K562 (cell line): ENCODE measurements around the gene HMGCLL1. TPM values are rescaled to one million over a fixed set of nuclear protein-coding genes. Genes with fewer than 3 reads are reported as not detected.
A peak's percentile ranks its signal among the peaks of the same experiment; 100 is the strongest.

Source experiments
- ATAC-seq: fragments of 200-7000 bp; cut with Tn5 transposase; 3 replicates; pipeline ENCODE4 v1.9.1; 2020; ENCODE audit warnings: moderate library complexity
- Bru-seq: library from RNA; stranded (reverse); fragments of 400-500 nt; gene quantifications from one replicate; lab custom pipeline; 2021; lab: Mats Ljungman, UMichigan
- BruChase-seq, 2 experiments: library from RNA; stranded (reverse); fragments of 400-500 nt; gene quantifications; one replicate each; lab custom pipeline; 2021; lab: Mats Ljungman, UMichigan
- BruUV-seq: library from RNA; stranded (reverse); fragments of 400-500 nt; replicated peaks from 2 replicates; lab custom pipeline; 2021; lab: Mats Ljungman, UMichigan
- CTCF ChIA-PET: fragments of 300-600 bp; formaldehyde crosslinking; extraction: SDS; loops from one replicate; lab custom pipeline; 2021; ENCODE audit warnings: low intra/inter-chr PET ratio; lab: Yijun Ruan, JAX
- POLR2A ChIA-PET: fragments of 300-600, 350-650 bp; sonication (Branson Sonifier 250); formaldehyde crosslinking; extraction: SDS; loops from one replicate; lab custom pipeline; 2021; ENCODE audit warnings: antibody characterized with exemption, inconsistent platforms; lab: Yijun Ruan, JAX
- DNase-seq, 4 experiments: peaks; one replicate each; pipeline versions ENCODE4 v3.0.0 to v3.0.0-alpha.2; 2011 to 2018; ENCODE audit warnings: low spot score in 3 of 4, mixed read lengths in 3 of 4; ENCODE audit errors: extremely low read depth in 1 of 4
- FAIRE-seq: peaks from 2 replicates; lab custom pipeline; 2011; peaks lifted over from hg19 to GRCh38; lab: Jason Lieb, UNC
- H2AFZ ChIP-seq: 2 replicates; pipeline ENCODE4 v1.6.0; 2011; ENCODE audit warnings: low read depth, low read length, control low read depth, inconsistent platforms
- H3K27ac ChIP-seq: fragments of 200-600 bp; 3 replicates; pipeline ENCODE4 v1.8.0; 2011; ENCODE audit warnings: low read depth, mild to moderate bottlenecking, control low read depth, inconsistent platforms, low read length, moderate library complexity, mixed read lengths; ENCODE audit errors: extremely low read depth
- H3K27me3 ChIP-seq, 2 experiments: fragments of 300-600 bp in 1 of 2; 2 replicates in 1 of 2; 3 replicates in 1 of 2; pipeline versions ENCODE4 v1.6.0 to v1.8.0; 2011; ENCODE audit warnings: inconsistent platforms in 2 of 2, low read length in 2 of 2, mild to moderate bottlenecking in 1 of 2, mixed read lengths in 1 of 2, moderate library complexity in 1 of 2; ENCODE audit not compliant: control insufficient read depth in 2 of 2, insufficient read depth in 2 of 2
- H3K36me3 ChIP-seq: fragments of 300-600 bp; 3 replicates; pipeline ENCODE4 v1.8.0; 2011; ENCODE audit warnings: mild to moderate bottlenecking, low read length, inconsistent platforms; ENCODE audit not compliant: control insufficient read depth, insufficient read depth
- H3K4me1 ChIP-seq, 2 experiments: fragments of 200-600 bp in 1 of 2; replicated peaks in 1 of 2; 2 replicates in 1 of 2; 3 replicates in 1 of 2; pipeline versions ENCODE4 v1.5.1 to v1.8.0; 2011; ENCODE audit warnings: inconsistent platforms in 2 of 2, low read length in 2 of 2, mild to moderate bottlenecking in 1 of 2, mixed read lengths in 1 of 2, moderate library complexity in 1 of 2; ENCODE audit not compliant: control insufficient read depth in 2 of 2, insufficient read depth in 2 of 2
- H3K4me2 ChIP-seq: 2 replicates; pipeline ENCODE4 v1.6.1; 2011; ENCODE audit warnings: low read length, control low read depth, inconsistent platforms, mixed read lengths; ENCODE audit not compliant: insufficient read depth
- H3K4me3 ChIP-seq: fragments of 200-600 bp; sonication (generic), shearing (Covaris generic); 2 replicates; pipeline ENCODE4 v1.5.1; 2016; ENCODE audit warnings: control low read depth, inconsistent platforms
- H3K79me2 ChIP-seq: fragments of 200-600 bp; 3 replicates; pipeline ENCODE4 v1.8.0; 2011; ENCODE audit warnings: low read length, inconsistent platforms; ENCODE audit not compliant: control insufficient read depth, insufficient read depth
- H3K9ac ChIP-seq, 2 experiments: 2 replicates each; pipeline versions ENCODE4 v1.6.0 to v1.6.1; 2011; ENCODE audit warnings: low read depth in 2 of 2, low read length in 2 of 2, control low read depth in 1 of 2, inconsistent platforms in 1 of 2, mild to moderate bottlenecking in 1 of 2, mixed read lengths in 1 of 2; ENCODE audit not compliant: insufficient read depth in 1 of 2
- H3K9me1 ChIP-seq: one replicate; pipeline ENCODE4 v1.6.0; 2011; ENCODE audit warnings: inconsistent platforms, mild to moderate bottlenecking, low read length, moderate library complexity; ENCODE audit not compliant: control insufficient read depth, insufficient read depth
- H3K9me3 ChIP-seq: replicated peaks from 2 replicates; pipeline ENCODE4 v1.5.1; 2011; ENCODE audit warnings: low read depth, low read length, inconsistent platforms; ENCODE audit not compliant: control insufficient read depth, insufficient read depth
- H4K20me1 ChIP-seq: replicated peaks from 2 replicates; pipeline ENCODE4 v1.6.1; 2011; ENCODE audit warnings: low read length, inconsistent platforms, mixed read lengths; ENCODE audit not compliant: control insufficient read depth, insufficient read depth
- BRD4 ChIP-seq: fragments of 200-600 bp; sonication (generic); IDR thresholded peaks from 2 replicates; pipeline ENCODE4 v1.6.1; 2017; ENCODE audit warnings: inconsistent platforms
- HEY1 ChIP-seq: fragments of 250-450 bp; sonication (Bioruptor Pico); IDR thresholded peaks from 2 replicates; pipeline ENCODE4 v1.5.0; 2020; ENCODE audit warnings: mild to moderate bottlenecking, moderate library complexity, borderline replicate concordance
- ILK ChIP-seq: fragments of 450-650 bp; IDR thresholded peaks from 2 replicates; pipeline ENCODE4 v1.6.1; 2016; ENCODE audit warnings: missing genetic modification characterization, low read depth, mild to moderate bottlenecking, missing compliant biosample characterization, moderate library complexity, borderline replicate concordance
- JUND ChIP-seq, 2 experiments: IDR thresholded peaks; 2 replicates in 1 of 2; 3 replicates in 1 of 2; pipeline ENCODE4 v1.6.1; 2011; ENCODE audit warnings: borderline replicate concordance in 2 of 2, low read depth in 2 of 2, low read length in 2 of 2, improper control_type of control experiment in 1 of 2, missing biosample characterization in 1 of 2, missing genetic modification characterization in 1 of 2, missing genetic modification reagents in 1 of 2
- NFRKB ChIP-seq: fragments of 450-650 bp; IDR thresholded peaks from 2 replicates; pipeline ENCODE4 v1.6.1; 2016; ENCODE audit warnings: low read depth
- NR2C2 ChIP-seq, 2 experiments: fragments of 200-800 bp in 1 of 2; sonication (Bioruptor generic) in 1 of 2; sonication (generic) in 1 of 2; formaldehyde crosslinking in 1 of 2; IDR thresholded peaks; 2 replicates each; pipeline versions ENCODE4 v1.6.1 to v1.8.0; 2016 to 2022; ENCODE audit warnings: mild to moderate bottlenecking in 1 of 2, missing compliant biosample characterization in 1 of 2, missing genetic modification characterization in 1 of 2, missing genetic modification reagents in 1 of 2
- PHF8 ChIP-seq: fragments of 200-600 bp; sonication (generic); IDR thresholded peaks from 2 replicates; pipeline ENCODE4 v1.6.1; 2012; ENCODE audit warnings: mixed run types, mild to moderate bottlenecking, inconsistent platforms, low read length, moderate library complexity, borderline replicate concordance
- POLR2AphosphoS2 ChIP-seq: IDR thresholded peaks from 2 replicates; pipeline ENCODE4 v1.6.1; 2012; ENCODE audit warnings: low read length, improper control_type of control experiment
- SIN3A ChIP-seq, 2 experiments: fragments of 150-350 bp in 1 of 2; IDR thresholded peaks; 2 replicates each; pipeline ENCODE4 v1.6.1; 2011 to 2016; ENCODE audit warnings: borderline replicate concordance in 2 of 2, low read depth in 2 of 2, low read length in 2 of 2, mild to moderate bottlenecking in 2 of 2, moderate library complexity in 2 of 2; ENCODE audit not compliant: control insufficient read depth in 1 of 2
- TAF7 ChIP-seq: fragments of 450-650 bp; IDR thresholded peaks from 2 replicates; pipeline ENCODE4 v1.6.1; 2016; ENCODE audit warnings: missing genetic modification characterization, missing compliant biosample characterization
- TSC22D4 ChIP-seq: fragments of 450-650 bp; IDR thresholded peaks from 2 replicates; pipeline ENCODE4 v1.6.1; 2016; ENCODE audit warnings: missing genetic modification characterization, missing biosample characterization, control low read depth
- ZBTB8A ChIP-seq: fragments of 450-650 bp; IDR thresholded peaks from 2 replicates; pipeline ENCODE4 v1.6.1; 2018; ENCODE audit warnings: mild to moderate bottlenecking, moderate library complexity; ENCODE audit not compliant: partially characterized antibody
- WGBS: fragments of 100-300 bp; shearing (Covaris generic); methylation state at CpG from one replicate; pipeline ENCODE4 v1.1.6; 2016; ENCODE audit warnings: low coverage, mixed read lengths; ENCODE audit not compliant: insufficient coverage; ENCODE audit errors: missing lambda C conversion rate; 5-methylcytosine and 5-hydroxymethylcytosine counted together
- in situ Hi-C: fragments of 300-500 bp; cut with MboI; formaldehyde crosslinking; loops from 4 replicates; pipeline ENCODE4 v1.15.0; 2018; ENCODE audit warnings: inconsistent platforms, mixed read lengths
- intact Hi-C: fragments of 100-400 bp; cut with micrococcal nuclease; formaldehyde crosslinking; loops from 2 replicates; pipeline ENCODE4 v1.14.2; 2022
- long read RNA-seq, 3 experiments: library from polyadenylated mRNA in 2 of 3; library from RNA in 1 of 3; unstranded in 2 of 3; stranded (forward) in 1 of 3; transcript quantifications; one replicate each; pipeline ENCODE4 v2.0.0, GENCODE V29; 2019 to 2022
- polyA minus RNA-seq, 3 experiments: library from RNA; depleted of rRNA, polyadenylated mRNA; stranded (reverse); fragments of >200 nt; gene quantifications; 2 replicates each; pipeline ENCODE4 v1.2.3, GENCODE V29; 2011
- polyA plus RNA-seq, 8 experiments: library from polyadenylated mRNA; depleted of rRNA in 4 of 8; stranded (reverse) in 5 of 8; unstranded in 3 of 8; fragments of >200 nt; fragmentation: Nextera tagmentation in 2 of 8; fragmentation: Illumina TruSeq in 1 of 8; extraction: Ambion mirVana in 2 of 8; extraction: Trizol in 1 of 8; gene quantifications; 2 replicates each; pipeline versions ENCODE4 v1.2.1 to v1.2.3, GENCODE V29; 2011 to 2014; ENCODE audit warnings: inconsistent platforms in 1 of 8, missing spikeins in 1 of 8
- total RNA-seq, 7 experiments: library from RNA; depleted of rRNA in 6 of 7; stranded (reverse); fragments of >200 nt in 6 of 7; fragmentation: Illumina TruSeq in 2 of 7; extraction: Trizol in 2 of 7; gene quantifications; 2 replicates each; pipeline versions ENCODE4 v1.2.1 to v1.2.3, GENCODE V29; 2011 to 2021; ENCODE audit warnings: low replicate concordance in 1 of 7
- TF ChIP-seq, protein P1 (sequence below): conservative IDR thresholded peaks from 2 replicates; pipeline ENCODE4 v1.6.1; 2011; ENCODE audit warnings: low read depth, mild to moderate bottlenecking, low read length; ENCODE audit not compliant: control insufficient read depth
- TF ChIP-seq, protein P2 (sequence below): fragments of 450-650 bp; IDR thresholded peaks from 2 replicates; pipeline ENCODE4 v1.6.1; 2014; ENCODE audit warnings: low read depth, mild to moderate bottlenecking, moderate library complexity, borderline replicate concordance

HMGCLL1 gene
- not detected in 2 replicates for total RNA-seq (2011; cell fraction: chromatin; rRNA removed; ENCODE audit: low replicate concordance)
- total RNA-seq (2011; cell fraction: nucleolus; rRNA removed), result not detected in 2 replicates
- not detected in 2 replicates for total RNA-seq (2011; cell fraction: nucleoplasm; rRNA removed)
- total RNA-seq (2014; rRNA removed) (not detected in 2 replicates), total RNA-seq (2014; rRNA removed; fragmentation: Illumina TruSeq; extraction: Trizol) (not detected in 2 replicates), total RNA-seq (2015; rRNA removed; fragmentation: Illumina TruSeq; extraction: Trizol) (not detected in 2 replicates), total RNA-seq (2021) (not detected in 2 replicates), polyA plus RNA-seq (2011; rRNA removed) (not detected in 2 replicates), polyA plus RNA-seq (2014; fragmentation: Illumina TruSeq; extraction: Trizol) (not detected in 2 replicates), polyA plus RNA-seq (2014; fragmentation: Nextera tagmentation; extraction: Ambion mirVana) (not detected), polyA plus RNA-seq (2014; rRNA removed) (not detected in 2 replicates), polyA minus RNA-seq (2011; rRNA and poly(A)+ RNA removed) (not detected in 2 replicates), Bru-seq, nascent RNA (not detected), BruChase-seq, experiment 1, labeled RNA remaining after a 2-hour chase (not detected), BruChase-seq, experiment 2, labeled RNA remaining after a 6-hour chase (percentile 1 among the genes with signal in this experiment)
- not detected in 2 replicates for polyA plus RNA-seq (2011; cell fraction: cytosol; rRNA removed)
- not detected in 2 replicates for polyA plus RNA-seq (2011; cell fraction: nucleus; rRNA removed)
- polyA plus RNA-seq (2012), result not detected in 2 replicates
- not detected in 2 replicates for polyA minus RNA-seq (2011; cell fraction: cytosol; rRNA and poly(A)+ RNA removed)
- polyA minus RNA-seq (2011; cell fraction: nucleus; rRNA and poly(A)+ RNA removed), result not detected in 2 replicates
- long read RNA-seq, experiment 1, partial matches to known transcripts, result 0 of 1 reads
- long read RNA-seq, experiment 1, other reads (novel, unspliced or antisense), result 1 of 1 reads
- long read RNA-seq, experiment 2, result 0 reads
- long read RNA-seq, experiment 3, result 0 reads

DNA sequence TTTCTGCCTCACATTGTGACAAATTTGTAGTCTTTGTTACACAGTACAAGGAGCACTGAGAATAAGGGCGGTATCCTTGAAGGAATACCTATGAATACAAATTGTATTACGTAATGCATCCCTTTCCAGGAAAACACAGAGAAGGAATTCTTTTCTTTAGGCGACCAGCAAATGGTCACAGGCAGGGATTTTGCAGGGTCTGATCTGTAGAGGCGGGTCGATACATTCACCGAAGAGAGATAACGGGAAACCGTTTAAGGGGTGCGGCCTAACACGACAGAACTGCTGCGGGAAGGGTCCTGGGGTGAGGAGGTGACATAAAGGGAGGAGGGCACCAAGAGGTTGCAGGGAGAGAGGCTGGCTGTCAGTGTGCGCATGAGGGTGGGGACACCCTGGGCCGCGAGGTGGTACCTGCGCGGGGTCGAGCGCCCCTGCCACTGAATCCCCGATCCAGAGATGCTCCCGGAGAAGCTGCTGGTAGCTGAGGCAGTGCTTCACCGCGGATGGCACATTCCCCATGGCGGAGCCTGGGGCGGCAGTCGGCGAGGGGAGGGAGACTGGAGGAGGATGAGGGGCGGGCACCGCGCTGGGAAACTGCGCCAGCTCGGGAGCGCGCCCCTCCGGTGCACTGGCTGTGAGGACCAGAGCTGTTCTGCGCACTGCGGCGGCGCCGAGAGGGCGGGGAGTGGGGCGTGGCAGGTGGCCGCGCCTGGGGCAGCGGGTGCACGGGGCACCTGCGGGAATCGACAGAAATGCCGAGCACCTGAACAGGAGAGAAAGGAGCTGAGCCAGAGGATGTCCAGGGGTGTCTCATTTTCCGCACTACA is at the start of gene HMGCLL1:
HMGCLL1 (minus strand) TSS at position 656 of the 827 bp plus-strand sequence; CDS start at position 519, 137 bp downstream.
- Histone ChIP-seq H3K79me2 (no peaks in the 10 kb centered on the region), H3K4me2 (no peak within 1 kb of the TSS), H3K36me3 (no peaks in the 10 kb centered on the region), H2AFZ (no peak within 1 kb of the TSS), H3K4me1 (peaks cover 0 to 4% of the 10 kb centered on the region in 2 experiments; a peak in 1 of 5 replicates), H3K27ac (no peak within 1 kb of the TSS), H3K9ac (no peak within 1 kb of the TSS), H4K20me1 (no peaks in the 10 kb centered on the region), H3K27me3 (no peaks in the 10 kb centered on the region), H3K9me3 (no peaks in the 10 kb centered on the region), H3K9me1 (no peaks in the 10 kb centered on the region), H3K4me3 (no peak within 1 kb of the TSS)
- ATAC-seq, result no peak
- BruUV-seq, result no TSS peak
- FAIRE-seq, result no peak
- intact Hi-C loops, result no loop called here
- ChIA-PET POLR2A (no interaction called here), CTCF (no interaction called here)
- DNase-seq, result no peak
- 2% methylated on average over 32 of the region's 49 CpGs for WGBS
- in situ Hi-C loops, result no loop called here
- TF ChIP-seq SIN3A (IDR thresholded peaks at IDR 0.05; ENCODE audit: borderline replicate concordance in 2 of 2, control insufficient read depth in 1 of 2, low read depth in 2 of 2, low read length in 2 of 2) (no peak), HEY1 (CRISPR knock-in tag) (no peak), NR2C2 (CRISPR knock-in tag; IDR thresholded peaks at IDR 0.05) (no peak), NR2C2 (tag; IDR thresholded peaks at IDR 0.05) (no peak), JUND (IDR thresholded peaks at IDR 0.05; ENCODE audit: borderline replicate concordance, low read depth, low read length) (no peak), JUND (tag; IDR thresholded peaks at IDR 0.05; ENCODE audit: borderline replicate concordance, low read depth, low read length) (no peak), PHF8 (no peak), TSC22D4 (tag) (no peak), ZBTB8A (no peak), NFRKB (no peak), BRD4 (no peak), TAF7 (tag) (no peak), ILK (tag) (no peak), POLR2AphosphoS2 (no peak)
- TF ChIP-seq, protein P1, sequence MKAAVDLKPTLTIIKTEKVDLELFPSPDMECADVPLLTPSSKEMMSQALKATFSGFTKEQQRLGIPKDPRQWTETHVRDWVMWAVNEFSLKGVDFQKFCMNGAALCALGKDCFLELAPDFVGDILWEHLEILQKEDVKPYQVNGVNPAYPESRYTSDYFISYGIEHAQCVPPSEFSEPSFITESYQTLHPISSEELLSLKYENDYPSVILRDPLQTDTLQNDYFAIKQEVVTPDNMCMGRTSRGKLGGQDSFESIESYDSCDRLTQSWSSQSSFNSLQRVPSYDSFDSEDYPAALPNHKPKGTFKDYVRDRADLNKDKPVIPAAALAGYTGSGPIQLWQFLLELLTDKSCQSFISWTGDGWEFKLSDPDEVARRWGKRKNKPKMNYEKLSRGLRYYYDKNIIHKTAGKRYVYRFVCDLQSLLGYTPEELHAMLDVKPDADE, result no peak
- TF ChIP-seq, protein P2, sequence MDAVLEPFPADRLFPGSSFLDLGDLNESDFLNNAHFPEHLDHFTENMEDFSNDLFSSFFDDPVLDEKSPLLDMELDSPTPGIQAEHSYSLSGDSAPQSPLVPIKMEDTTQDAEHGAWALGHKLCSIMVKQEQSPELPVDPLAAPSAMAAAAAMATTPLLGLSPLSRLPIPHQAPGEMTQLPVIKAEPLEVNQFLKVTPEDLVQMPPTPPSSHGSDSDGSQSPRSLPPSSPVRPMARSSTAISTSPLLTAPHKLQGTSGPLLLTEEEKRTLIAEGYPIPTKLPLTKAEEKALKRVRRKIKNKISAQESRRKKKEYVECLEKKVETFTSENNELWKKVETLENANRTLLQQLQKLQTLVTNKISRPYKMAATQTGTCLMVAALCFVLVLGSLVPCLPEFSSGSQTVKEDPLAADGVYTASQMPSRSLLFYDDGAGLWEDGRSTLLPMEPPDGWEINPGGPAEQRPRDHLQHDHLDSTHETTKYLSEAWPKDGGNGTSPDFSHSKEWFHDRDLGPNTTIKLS, result no peak
